GM12875 (cell line): ENCODE data around the gene KNTC1.

Experiments
- H3K4me3 ChIP-seq: one replicate; pipeline ENCODE4 v1.5.1; 2011; ENCODE audit warnings: low read depth, low read length, control low read depth
- CTCF ChIP-seq: IDR thresholded peaks from 2 replicates; pipeline ENCODE4 v1.5.1; 2011; ENCODE audit warnings: low read depth, mild to moderate bottlenecking, control low read depth, inconsistent platforms, low read length, moderate library complexity, borderline replicate concordance; ENCODE audit not compliant: insufficient read depth

KNTC1 gene

DNA sequence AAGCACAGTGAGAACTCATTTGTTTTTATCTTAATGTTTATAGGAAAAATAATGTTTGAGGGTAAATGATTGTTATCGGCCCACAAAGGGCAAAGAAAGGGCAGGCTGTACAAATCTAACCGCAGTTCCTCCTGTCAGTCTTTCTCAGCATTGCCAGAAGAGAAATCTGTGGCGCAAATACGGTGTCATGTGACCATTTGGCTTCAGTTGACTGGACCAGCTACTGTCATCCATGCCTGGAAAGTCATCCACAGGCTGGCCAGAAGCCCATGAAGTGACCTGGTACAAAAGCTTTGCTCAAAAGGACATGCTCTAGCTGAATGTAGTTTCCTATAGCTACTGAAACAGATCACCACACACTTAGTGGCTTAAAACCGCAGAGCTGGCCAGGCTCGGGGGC, 132.5 kb downstream of the KNTC1 start:
- TF ChIP-seq CTCF, result no peak
- no peak overlapping the region for H3K4me3 ChIP-seq

DNA sequence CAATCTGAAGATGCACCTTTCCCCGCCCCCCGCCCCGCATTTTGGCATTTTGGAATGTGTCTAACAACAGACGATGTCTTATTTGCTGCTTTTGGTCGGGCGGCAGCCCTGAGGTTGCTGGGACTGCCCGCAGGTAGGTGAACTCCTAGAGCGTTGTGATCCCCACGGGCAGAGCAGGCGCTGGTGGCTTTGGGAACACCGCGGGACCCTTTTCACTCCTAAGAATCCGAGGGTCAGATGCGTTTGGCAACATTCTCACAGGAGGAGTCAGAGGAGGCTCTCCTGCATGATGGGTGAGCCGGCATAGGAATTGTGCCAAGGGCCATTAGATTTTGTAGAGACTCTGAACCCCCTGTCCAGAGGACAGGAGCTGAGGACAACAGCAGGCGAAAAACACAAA, 134.2 kb downstream of the KNTC1 start:
- TF ChIP-seq CTCF, result no peak

DNA sequence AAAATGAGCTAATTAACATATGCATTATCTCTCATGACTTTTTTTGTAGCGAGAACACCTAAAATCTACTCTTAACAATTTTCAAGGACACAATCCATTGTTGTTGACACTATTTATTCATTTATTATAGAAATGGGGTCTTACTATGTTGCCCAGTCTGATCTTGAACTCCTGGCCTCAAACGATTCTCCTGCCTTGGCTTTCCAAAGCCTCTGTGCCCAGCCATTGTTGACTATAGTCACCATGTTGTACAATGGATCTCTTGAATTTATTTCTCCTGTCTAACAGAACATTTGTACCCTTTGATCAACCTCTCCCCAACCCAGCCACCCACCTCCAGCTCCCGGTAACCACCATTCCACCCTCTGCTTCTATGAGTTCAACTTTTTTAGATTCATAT, 134.9 kb downstream of the KNTC1 start:
- no peak for TF ChIP-seq CTCF
- no peak overlapping the region for H3K4me3 ChIP-seq

More for the DNA sequence above, 134.2 kb downstream of the KNTC1 start:
- H3K4me3 ChIP-seq, result no peak overlapping the region

DNA sequence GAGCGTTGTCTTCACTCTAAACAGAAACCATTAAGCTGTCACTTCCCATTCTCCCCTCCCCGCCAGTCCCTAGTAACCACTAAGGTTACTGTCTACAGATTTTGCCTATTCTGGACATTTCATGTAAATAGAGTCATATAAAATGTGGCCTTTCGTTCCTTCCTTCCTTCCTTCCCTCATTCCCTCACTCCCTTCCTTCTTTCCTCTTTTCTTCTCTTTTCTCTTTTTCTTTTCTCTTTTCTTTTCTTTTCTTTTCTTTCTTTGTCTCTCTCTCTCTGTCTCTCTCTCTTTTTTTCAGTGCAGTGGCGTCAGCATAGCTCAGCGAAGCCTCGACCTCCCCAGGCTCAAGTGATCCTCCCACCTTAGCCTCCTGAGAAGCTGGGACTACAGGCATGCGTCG, 138.3 kb downstream of the KNTC1 start:
- no peak for TF ChIP-seq CTCF
- no peak overlapping the region for H3K4me3 ChIP-seq

GRCh38 chr12:122665759-122666158, 138.7 kb downstream of the KNTC1 start:
- H3K4me3 ChIP-seq, result no peak overlapping the region
- no peak for TF ChIP-seq CTCF

DNA sequence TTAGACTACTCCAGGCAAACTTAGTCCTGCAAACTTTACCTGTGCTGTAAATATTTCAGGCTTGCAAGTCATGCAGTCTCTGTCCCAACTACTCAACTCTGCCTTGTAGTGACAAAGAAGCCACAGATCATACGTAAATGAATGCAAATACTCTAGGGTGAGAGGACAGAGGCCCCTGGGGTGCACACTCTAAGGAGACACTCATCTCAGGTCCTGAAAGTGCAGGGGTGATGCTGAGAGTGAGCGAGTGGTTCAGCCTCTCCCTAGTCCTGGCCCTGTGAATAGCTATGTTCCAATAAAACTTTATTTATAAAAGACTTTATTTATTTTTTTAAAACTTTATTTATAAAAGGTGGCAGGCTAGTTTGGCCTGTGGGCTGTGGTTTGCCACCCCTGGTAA, 141.2 kb downstream of the KNTC1 start:
- no peak for TF ChIP-seq CTCF
- H3K4me3 ChIP-seq, result no peak overlapping the region

DNA sequence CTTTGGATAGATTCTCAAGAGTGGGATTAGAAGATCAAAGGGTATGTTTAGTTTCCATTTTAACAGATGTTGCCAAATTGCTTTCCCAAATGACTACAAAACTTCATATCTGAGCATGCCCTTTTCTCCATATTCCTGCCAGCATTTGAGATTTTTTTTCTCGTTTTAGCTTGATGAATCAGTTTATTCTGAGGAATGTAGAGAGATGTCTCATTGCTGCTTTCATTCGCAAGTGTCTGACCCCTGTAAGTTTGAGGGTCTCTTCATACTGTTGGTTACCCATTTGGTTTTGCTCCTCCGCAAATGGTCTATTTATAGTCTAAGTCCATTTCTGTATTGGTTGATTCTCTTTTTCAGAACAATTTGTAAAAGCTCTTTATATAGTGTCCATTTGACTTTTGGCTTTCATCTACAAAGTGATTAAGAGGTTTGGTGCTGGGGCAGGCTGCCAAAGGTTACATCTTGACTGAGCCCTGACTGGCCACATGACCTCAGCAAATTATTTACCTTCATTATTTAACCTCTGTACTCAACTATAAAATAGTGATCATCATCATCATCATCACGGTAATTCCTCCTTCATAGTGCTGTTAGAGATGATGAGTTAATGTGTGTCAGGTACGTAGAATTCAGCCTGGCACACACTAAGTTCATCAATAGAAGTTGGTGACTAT, 142.5 kb downstream of the KNTC1 start:
- no peak overlapping the region for H3K4me3 ChIP-seq
- TF ChIP-seq CTCF, result no peak
